Kasumi-1 (cell line): ENCODE measurements around the gene IL9R.
"Not testable (repeated sequence)": the region's sequence is repeated elsewhere in the genome, so short reads cannot be mapped to it uniquely, and the experiment has no call there.

Experiments
- DNase-seq, 2 experiments: peaks; one replicate each; lab custom pipeline; 2025; lab: John Stamatoyannopoulos, UW

IL9R gene

DNA sequence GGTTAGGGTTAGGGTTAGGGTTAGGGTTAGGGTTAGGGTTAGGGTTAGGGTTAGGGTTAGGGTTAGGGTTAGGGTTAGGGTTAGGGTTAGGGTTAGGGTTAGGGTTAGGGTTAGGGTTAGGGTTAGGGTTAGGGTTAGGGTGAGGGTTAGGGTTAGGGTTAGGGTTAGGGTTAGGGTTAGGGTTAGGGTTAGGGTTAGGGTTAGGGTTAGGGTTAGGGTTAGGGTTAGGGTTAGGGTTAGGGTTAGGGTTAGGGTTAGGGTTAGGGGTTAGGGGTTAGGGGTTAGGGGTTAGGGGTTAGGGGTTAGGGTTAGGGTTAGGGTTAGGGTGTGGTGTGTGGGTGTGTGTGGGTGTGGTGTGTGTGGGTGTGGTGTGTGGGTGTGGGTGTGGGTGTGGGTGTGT, 33.0 kb downstream of the IL9R start:
- DNase-seq = not testable (repeated sequence)
